Measurements from ENCODE around the gene CASP7. TPM values are rescaled to one million over a fixed set of nuclear protein-coding genes. Genes with fewer than 3 reads are reported as not detected.

CASP7 gene
- total RNA-seq (2021; fragmentation: NEBNext Ultra II Directional; extraction: Animal tissue kit (Norgen Biotek cat#: 25700)), result 10 to 100 TPM; 16.9 to 20.0 (median 18.9) TPM
- long read RNA-seq, transcript CASP7-203 (7 exons, 2,377 nt), result major isoform, 13 of 19 reads
- long read RNA-seq, partial matches to known transcripts, result 1 of 19 reads
- long read RNA-seq, other reads (novel, unspliced or antisense), result 1 of 19 reads

DNA sequence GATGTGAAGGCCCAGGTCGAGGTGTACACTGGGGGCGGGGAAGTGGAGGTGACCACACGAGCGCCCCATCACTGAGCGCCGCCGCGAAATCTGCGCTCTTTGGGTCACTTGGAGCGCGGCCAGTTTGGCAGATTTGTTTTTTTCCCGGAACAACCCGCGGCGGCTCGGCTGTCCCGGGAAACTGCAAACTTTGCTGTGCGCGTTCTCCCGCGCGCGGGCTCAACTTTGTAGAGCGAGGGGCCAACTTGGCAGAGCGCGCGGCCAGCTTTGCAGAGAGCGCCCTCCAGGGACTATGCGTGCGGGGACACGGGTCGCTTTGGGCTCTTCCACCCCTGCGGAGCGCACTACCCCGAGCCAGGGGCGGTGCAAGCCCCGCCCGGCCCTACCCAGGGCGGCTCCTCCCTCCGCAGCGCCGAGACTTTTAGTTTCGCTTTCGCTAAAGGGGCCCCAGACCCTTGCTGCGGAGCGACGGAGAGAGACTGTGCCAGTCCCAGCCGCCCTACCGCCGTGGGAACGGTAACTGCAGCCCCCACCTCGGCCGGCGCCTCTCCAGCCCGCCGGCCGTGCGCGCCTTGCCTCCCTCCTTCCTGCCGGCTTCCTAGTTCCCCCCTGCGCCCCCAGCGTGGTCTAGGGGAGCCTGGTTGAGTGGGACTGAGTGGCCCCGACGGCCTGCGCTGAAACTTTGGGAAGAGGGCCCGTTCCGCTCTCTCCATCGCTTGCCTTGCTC lies at the start of gene CASP7:
CASP7 (plus strand) TSS at position 450 of the 727 bp plus-strand sequence. CDS start 17,582 bp downstream, outside the sequence.
- Mint-ChIP-seq H3K4me3 (peak within 1 kb of the TSS; percentile 92), H3K36me3 (ENCODE audit: low read depth) (peaks cover 16% of the 10 kb centered on the region), H3K27ac (peak within 1 kb of the TSS; percentile 89), H3K9me3 (peaks cover 7% of the 10 kb centered on the region; the same call in 1 of the 2 replicates), H3K4me1 (ENCODE audit: low read depth) (peaks cover 26% of the 10 kb centered on the region), H3K27me3 (ENCODE audit: insufficient read depth) (peaks cover 8% of the 10 kb centered on the region)
- TF ChIP-seq, protein P1, sequence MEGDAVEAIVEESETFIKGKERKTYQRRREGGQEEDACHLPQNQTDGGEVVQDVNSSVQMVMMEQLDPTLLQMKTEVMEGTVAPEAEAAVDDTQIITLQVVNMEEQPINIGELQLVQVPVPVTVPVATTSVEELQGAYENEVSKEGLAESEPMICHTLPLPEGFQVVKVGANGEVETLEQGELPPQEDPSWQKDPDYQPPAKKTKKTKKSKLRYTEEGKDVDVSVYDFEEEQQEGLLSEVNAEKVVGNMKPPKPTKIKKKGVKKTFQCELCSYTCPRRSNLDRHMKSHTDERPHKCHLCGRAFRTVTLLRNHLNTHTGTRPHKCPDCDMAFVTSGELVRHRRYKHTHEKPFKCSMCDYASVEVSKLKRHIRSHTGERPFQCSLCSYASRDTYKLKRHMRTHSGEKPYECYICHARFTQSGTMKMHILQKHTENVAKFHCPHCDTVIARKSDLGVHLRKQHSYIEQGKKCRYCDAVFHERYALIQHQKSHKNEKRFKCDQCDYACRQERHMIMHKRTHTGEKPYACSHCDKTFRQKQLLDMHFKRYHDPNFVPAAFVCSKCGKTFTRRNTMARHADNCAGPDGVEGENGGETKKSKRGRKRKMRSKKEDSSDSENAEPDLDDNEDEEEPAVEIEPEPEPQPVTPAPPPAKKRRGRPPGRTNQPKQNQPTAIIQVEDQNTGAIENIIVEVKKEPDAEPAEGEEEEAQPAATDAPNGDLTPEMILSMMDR (IDR thresholded peaks at IDR 0.05), result no peak
- peak; percentile 70 for DNase-seq

DNA sequence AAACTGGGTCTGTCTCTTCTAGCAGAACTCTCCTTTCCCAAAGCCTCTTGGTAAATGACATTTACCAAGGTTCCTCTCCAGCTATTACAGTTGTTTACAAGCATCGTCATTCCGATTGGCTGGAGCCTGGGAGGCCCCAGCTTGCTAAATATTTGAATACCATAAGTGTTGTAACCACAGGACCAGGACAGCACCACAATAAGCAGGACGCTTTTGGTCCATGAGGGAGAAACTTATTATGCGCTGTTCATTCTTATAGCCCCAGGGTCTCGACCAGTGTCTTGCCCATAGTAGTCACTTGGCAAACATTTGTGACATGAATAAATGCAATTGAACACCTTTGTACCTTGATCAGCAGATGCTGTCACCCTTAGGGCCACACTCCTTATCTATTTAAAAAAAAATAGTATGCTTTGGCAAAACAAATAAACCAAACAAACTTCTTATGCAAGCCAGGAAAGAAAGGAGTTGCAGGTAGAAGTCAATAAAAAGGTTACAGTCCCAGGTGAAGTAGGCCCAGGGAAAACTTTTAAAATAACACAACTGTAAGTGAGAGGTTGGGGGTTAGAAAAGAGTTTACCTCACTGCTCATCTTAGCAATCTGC lies 48.7 kb upstream of the CASP7 start:
- H3K9me3 Mint-ChIP-seq, result no peaks in the 10 kb centered on the region; the same call in 1 of the 2 replicates
- H3K27ac Mint-ChIP-seq, result no peak overlapping the region
- no peak for DNase-seq
- TF ChIP-seq, protein P1 (IDR thresholded peaks at IDR 0.05), result no peak
- H3K4me1 Mint-ChIP-seq (ENCODE audit: low read depth), result no peaks in the 10 kb centered on the region
- H3K27me3 Mint-ChIP-seq (ENCODE audit: insufficient read depth), result peaks cover 37% of the 10 kb centered on the region
- H3K36me3 Mint-ChIP-seq (ENCODE audit: low read depth), result no peaks in the 10 kb centered on the region
- H3K4me3 Mint-ChIP-seq, result no peak overlapping the region

DNA sequence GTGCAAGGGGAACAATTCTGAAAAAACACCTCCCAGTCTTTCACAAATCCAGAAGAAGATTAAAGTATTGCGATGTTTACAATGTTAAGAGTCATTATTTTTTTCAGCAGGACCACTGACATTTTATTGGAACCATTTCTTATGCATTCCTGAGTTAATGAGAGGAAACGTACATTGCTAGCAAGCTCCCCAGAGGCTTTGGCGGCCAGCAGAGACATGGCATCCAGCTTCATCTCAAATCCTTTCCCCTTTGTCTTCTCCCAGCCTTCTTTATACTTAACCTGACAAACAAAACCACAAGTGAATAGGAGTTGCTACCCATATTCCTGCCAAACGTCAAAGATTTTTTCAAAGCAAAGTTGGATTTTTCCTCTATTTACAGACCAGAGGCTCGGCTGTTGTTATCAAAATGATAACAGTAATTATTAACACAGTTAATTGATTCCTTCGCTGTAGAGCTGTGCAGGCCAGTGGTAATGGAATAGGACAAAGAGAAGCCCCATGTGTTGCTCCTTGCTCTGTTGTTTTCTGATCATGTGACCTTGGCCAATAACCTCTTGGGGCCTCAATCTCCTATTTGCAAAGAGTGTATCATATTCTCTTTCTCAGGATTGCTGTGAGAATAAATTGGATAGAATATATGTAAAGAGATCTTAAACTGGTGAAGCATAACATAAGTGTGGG lies 47.9 kb upstream of the CASP7 start:
- H3K36me3 Mint-ChIP-seq (ENCODE audit: low read depth), result no peaks in the 10 kb centered on the region
- no peak overlapping the region for H3K4me3 Mint-ChIP-seq
- H3K4me1 Mint-ChIP-seq (ENCODE audit: low read depth), result no peaks in the 10 kb centered on the region
- H3K27ac Mint-ChIP-seq, result no peak overlapping the region
- TF ChIP-seq, protein P1 (IDR thresholded peaks at IDR 0.05), result no peak
- peaks cover 33% of the 10 kb centered on the region for H3K27me3 Mint-ChIP-seq (ENCODE audit: insufficient read depth)
- DNase-seq, result no peak
- no peaks in the 10 kb centered on the region; the same call in 1 of the 2 replicates for H3K9me3 Mint-ChIP-seq

DNA sequence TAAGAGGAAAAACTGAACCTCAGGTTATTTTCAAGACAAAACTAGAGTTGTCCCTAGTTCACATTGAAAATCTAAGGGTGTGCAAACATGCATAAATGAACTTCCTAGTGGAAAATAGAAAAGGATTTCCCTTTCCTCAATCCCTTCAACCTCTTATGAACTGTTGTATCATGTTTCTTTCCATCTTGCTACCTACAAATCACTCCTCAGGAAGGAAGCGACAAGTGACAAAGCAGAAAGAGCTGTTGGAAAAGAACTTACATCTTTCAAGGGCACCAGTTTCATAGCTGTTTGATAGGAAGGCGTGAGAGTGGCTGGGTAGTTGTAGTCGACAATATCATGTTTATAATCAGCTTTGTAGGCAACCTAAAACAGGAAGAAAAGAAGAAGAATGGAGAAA lies 39.7 kb upstream of the CASP7 start:
- H3K9me3 Mint-ChIP-seq, result no peaks in the 10 kb centered on the region; the same call in 1 of the 2 replicates
- H3K36me3 Mint-ChIP-seq (ENCODE audit: low read depth), result no peaks in the 10 kb centered on the region
- peaks cover 20% of the 10 kb centered on the region for H3K27me3 Mint-ChIP-seq (ENCODE audit: insufficient read depth)
- TF ChIP-seq, protein P1 (IDR thresholded peaks at IDR 0.05), result no peak
- DNase-seq, result no peak
- H3K27ac Mint-ChIP-seq, result no peak overlapping the region
- peaks cover 10% of the 10 kb centered on the region for H3K4me1 Mint-ChIP-seq (ENCODE audit: low read depth)
- no peak overlapping the region for H3K4me3 Mint-ChIP-seq

DNA sequence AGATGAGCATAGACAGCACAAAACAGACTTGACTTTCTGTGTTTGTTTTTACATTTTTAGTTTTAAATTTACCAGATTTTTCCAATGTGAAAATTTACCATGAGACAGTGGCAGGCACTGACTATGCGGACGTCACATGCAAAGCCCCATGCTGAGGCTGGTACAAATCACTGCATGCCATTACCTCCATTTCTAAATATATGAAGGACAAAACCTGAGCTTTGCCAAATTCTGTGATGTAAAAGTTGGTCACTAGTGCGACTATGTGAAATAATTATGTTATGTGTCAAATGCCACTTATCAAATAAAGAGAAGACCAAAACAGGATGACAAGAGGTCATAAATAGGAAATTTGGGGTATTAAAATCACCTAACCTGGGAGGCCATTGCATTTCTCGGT lies 38.0 kb upstream of the CASP7 start:
- Mint-ChIP-seq H3K36me3 (ENCODE audit: low read depth) (no peaks in the 10 kb centered on the region), H3K27ac (no peak overlapping the region), H3K4me3 (no peak overlapping the region), H3K4me1 (ENCODE audit: low read depth) (peaks cover 10% of the 10 kb centered on the region), H3K27me3 (ENCODE audit: insufficient read depth) (peaks cover 16% of the 10 kb centered on the region), H3K9me3 (no peaks in the 10 kb centered on the region)
- TF ChIP-seq, protein P1 (IDR thresholded peaks at IDR 0.05), result no peak
- DNase-seq, result no peak

Data from HFFc6 (cell line).